Putamen (tissue), 1 donor: ENCODE data around the gene PGF.
"Not testable (repeated sequence)": the region's sequence is repeated elsewhere in the genome, so short reads cannot be mapped to it uniquely, and the experiment has no call there.

Source experiments
- DNase-seq: peaks from one replicate; pipeline ENCODE4 v3.0.0-alpha.2; 2016; ENCODE audit warnings: low spot score

PGF gene

DNA sequence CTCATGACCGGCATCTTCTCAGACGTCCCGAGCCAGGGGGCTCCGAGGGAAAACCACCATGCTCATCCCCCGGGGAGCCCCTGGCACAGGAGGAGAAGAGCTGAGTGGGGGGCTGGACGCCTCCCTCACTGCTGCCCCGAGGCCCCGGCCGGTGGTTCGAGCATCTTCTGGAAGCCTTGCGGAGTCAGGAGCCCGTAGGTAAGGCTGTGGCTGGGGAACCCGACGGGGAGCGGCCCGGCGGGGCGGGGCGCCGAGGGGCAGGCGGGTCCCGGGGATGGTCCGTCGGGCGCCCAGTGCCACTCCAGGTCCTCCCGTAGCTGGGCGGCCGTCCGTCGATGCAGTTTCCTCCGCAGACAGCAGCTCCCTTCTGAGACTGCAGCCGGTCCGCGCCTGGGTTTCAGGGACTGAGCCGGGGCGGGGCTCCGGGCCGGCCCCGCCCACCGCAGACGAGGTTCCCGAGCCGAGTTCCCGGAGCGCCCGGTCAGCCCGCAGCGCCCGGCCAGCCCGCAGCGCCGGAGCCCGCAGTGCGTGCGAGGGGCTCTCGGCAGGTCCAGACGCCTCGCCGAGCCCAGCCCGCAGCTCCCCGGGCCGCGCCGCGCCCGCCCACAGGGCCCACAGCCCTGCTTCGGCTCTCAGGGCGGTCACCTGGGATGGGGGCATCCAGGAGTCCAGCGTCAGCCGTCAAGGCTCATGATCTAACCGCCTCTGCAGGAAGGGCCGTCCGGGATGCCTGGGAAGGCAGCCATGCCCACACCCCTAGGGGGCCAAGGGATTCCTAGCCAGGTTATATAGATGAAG is at the start of gene PGF:
PGF (minus strand) TSS at position 369 of the 798 bp plus-strand sequence; CDS start at position 14, 355 bp downstream.
- DNase-seq, result no peak

DNA sequence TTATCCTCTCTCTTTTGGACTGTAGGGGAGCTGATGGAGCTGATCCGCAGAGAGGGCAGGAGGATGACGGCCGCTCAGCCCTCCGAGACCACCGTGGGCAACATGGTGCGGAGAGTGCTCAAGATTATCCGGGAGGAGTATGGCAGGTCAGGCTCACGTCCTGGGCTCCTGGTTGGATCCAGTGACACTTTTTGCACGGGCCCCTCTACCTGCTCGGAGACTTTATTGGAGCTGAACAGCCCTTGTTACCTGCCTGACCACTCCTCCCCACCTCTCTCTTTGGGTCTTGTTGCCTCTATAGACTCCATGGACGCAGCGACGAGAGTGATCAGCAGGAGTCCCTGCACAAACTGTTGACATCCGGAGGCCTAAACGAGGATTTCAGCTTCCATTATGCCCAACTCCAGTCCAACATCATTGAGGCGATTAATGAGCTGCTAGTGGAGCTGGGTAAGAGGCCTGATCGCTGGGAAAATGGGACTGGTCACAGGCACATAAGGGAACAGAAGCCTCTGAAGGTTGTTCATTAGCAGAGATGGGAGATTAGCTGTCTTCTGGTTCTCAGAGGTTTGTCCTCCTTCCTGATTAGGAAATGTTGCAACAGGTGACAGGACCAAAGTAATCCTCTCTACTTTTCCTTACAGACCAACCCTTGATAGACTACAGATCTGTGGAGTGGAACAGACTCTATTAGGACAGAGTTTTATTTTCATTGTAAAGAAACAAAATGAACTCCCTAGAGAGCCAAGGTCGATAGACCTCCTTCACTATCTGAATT is 48.0 kb upstream of the PGF start:
- DNase-seq, result no peak

- peak; percentile 98 for DNase-seq
These were observed 47.2 kb upstream of the PGF start, which contains the start of gene EIF2B2 for GRCh38 chr14:75002392-75003249. Gene EIF2B2, plus strand, starts transcription at chr14:75002921. Its CDS starts 70 bp downstream, at chr14:75002991.

- DNase-seq, result no peak
These were observed 46.5 kb upstream of the PGF start for GRCh38 chr14:75001899-75002298.

GRCh38 chr14:75001261-75001660 is 45.9 kb upstream of the PGF start:
- DNase-seq, result no peak

DNA sequence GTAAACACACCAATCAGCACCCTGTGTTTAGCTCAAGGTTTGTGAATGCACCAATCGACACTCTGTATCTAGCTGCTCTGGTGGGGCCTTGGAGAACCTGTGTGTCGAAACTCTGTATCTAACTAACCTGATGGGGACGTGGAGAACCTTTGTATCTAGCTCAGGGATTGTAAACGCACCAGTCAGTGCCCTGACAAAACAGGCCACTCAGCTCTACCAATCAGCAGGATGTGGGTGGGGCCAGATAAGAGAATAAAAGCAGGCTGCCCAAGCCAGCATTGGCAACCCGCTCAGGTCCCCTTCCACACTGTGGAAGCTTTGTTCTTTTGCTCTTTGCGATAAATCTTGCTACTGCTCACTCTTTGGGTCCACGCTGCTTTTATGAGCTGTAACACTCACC is 40.4 kb upstream of the PGF start:
- not testable (repeated sequence) for DNase-seq

DNA sequence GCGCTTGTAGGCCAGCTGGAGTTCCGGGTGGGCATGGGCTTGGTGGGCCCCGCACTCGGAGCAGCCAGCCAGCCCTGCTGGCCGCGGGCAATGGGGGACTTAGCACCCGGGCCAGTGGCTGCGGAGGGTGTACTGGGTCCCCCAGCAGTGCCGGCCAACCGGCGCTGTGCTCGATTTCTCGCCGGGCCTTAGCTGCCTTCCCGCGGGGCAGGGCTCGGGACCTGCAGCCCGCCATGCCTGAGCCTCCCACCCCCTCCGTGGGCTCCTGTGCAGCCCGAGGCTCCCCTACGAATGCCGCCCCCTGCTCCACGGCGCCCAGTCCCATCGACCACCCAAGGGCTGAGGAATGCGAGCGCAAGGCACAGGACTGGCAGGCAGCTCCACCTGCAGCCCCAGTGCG is 38.8 kb upstream of the PGF start:
- not testable (repeated sequence) for DNase-seq

DNA sequence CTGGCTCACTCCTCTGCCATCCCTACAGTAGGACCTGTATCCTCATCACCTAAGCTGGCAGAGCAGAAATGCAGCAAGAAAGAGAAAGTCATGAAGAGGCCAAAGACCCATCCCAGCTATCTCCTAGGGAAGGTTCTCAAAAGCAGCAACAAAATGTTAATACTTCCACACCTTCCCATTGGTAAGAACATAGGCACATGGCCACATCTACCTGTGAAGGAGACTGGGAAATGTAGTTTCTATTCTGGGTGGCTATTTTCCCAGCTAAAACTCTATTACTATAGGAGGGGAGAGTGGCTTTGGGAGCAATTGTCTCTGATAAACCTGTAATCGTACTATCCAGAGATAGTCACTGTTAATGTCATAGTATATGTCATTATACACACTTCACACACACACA is 33.6 kb upstream of the PGF start:
- DNase-seq, result no peak

- no peak for DNase-seq
These were observed 32.7 kb upstream of the PGF start for GRCh38 chr14:74988131-74988530.

- no peak for DNase-seq
These were observed 30.4 kb upstream of the PGF start for GRCh38 chr14:74985806-74986205.

- DNase-seq, result no peak
These were observed 29.6 kb upstream of the PGF start for GRCh38 chr14:74985028-74985310.

GRCh38 chr14:74984236-74985027 is 29.0 kb upstream of the PGF start:
- no peak for DNase-seq

- no peak for DNase-seq
These were observed 27.9 kb upstream of the PGF start for GRCh38 chr14:74983343-74983742.

DNA sequence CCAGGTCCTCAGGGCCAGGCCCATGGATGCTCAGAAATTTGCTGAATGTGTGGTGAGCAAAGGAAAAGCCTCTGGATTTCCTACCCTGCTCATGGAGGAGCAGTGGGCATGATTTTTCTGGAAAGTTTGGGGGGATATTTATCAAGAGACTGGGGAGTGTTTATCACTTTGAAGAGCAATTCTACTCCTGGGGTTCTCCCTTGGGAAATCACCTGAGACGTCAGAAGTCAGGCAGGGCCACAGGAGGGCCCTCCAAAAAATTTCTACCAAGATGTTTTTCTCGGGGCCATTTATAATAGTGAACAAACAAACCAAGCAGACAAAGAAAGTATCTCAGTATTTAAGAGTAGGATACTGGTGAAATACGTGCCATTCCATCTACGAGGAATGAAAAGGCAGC is 27.3 kb upstream of the PGF start:
- no peak for DNase-seq

- DNase-seq, result no peak
These were observed 26.4 kb upstream of the PGF start for GRCh38 chr14:74981833-74982232.

DNA sequence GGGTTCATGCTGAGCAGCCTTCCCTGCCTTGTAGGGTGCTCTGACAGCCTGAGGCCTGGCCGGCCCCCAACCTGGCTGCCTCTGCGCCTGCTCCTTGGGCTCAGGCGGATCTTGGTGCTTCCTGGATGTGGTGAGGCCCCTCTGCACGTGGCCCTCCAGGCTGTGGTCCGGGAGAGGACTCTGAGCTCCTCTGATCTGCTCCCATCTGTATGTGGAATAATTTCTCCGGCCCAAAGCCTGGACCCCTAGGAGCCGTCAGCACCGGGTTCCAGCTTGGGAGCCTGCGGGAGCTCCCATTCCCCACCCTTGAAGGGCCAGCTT is 26.0 kb upstream of the PGF start:
- DNase-seq, result no peak

- DNase-seq, result no peak
These were observed 25.5 kb upstream of the PGF start for GRCh38 chr14:74980731-74981461.

GRCh38 chr14:74980398-74980730 is 25.0 kb upstream of the PGF start:
- no peak for DNase-seq

DNA sequence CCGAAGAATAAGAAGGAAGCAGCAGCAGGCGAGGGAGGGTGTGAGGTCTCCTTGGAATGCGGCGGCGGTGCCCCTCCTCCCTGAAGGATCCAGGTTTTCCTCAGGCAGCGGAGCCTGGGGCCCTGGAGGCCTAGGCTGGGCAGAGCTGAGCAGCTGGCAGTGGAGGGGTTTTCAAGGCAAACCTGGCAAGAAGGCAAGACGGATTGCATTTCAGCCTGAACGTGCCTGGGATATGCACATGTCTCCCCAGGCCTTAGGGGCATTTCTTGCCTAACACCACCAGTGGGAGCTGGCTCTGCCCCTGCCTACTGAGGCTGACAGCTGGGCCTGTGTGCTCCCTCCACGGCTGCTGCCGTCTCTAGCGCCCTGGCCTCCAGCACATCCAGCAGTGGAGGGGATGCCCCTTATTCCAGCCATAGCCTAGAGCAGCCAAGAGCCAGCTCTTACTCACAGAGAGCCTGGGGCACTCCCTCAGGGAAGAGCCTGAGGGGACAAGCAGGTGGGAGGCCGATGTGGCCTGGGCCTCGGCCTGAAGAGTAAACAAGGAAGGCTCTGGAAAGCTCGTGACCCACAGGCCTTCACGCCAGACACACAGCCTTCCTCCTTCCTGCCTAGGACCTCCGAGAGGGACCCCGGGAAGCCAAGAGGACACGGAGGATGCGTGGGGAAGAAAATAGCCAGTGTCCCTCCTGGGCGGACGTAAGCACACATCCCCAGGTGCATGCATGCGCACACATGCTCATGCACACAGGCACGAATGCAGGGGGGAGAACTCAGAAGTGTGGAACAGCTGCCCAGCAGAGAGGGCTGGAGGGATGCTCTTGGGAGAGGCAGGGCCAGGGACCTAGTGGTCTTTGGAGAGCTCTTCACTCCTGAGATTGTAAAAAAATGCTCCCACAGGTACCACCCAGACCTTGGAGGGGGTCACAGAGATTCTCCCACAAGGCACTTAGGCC is 24.3 kb upstream of the PGF start:
- DNase-seq, result no peak

GRCh38 chr14:74979029-74979428 is 23.6 kb upstream of the PGF start:
- no peak for DNase-seq
